Activated CD4-positive, alpha-beta memory T cell treated with anti-CD3 and anti-CD28 coated beads for 36 hours (primary cell): ENCODE data around the gene SPEM1. TPM values are rescaled to one million over a fixed set of nuclear protein-coding genes. Genes with fewer than 3 reads are reported as not detected.

ENCODE experiments used
- CTCF ChIA-PET: fragments of 350-600 bp; sonication (Branson Sonifier 250); formaldehyde crosslinking; loops from one replicate; lab custom pipeline; 2021; ENCODE audit warnings: antibody characterized with exemption, inconsistent platforms; lab: Charles Lee
- POLR2A ChIA-PET: fragments of 350-600 bp; sonication (Branson Sonifier 250); formaldehyde crosslinking; loops from one replicate; lab custom pipeline; 2021; ENCODE audit warnings: antibody characterized with exemption; lab: Charles Lee
- DNase-seq: peaks from one replicate; pipeline ENCODE4 v3.0.0-alpha.2; 2020
- H3K27ac Mint-ChIP-seq: one replicate; pipeline ENCODE4 v1.8.0; 2021; ENCODE audit warnings: mixed read lengths
- H3K27me3 Mint-ChIP-seq: one replicate; pipeline ENCODE4 v1.8.0; 2021; ENCODE audit warnings: mixed read lengths
- H3K36me3 Mint-ChIP-seq: one replicate; pipeline ENCODE4 v1.8.0; 2021; ENCODE audit warnings: mixed read lengths
- H3K4me1 Mint-ChIP-seq: one replicate; pipeline ENCODE4 v1.8.0; 2021; ENCODE audit warnings: low read depth, mixed read lengths
- H3K4me3 Mint-ChIP-seq: one replicate; pipeline ENCODE4 v1.8.0; 2021; ENCODE audit warnings: mild to moderate bottlenecking, mixed read lengths
- H3K9me3 Mint-ChIP-seq: one replicate; pipeline ENCODE4 v1.8.0; 2021; ENCODE audit warnings: mixed read lengths
- intact Hi-C: fragments of 100-400 bp; cut with micrococcal nuclease; formaldehyde crosslinking; loops from one replicate; pipeline ENCODE4 v1.15.1; 2023
- total RNA-seq, 2 experiments: library from RNA; stranded (reverse); gene quantifications; one replicate each; pipeline ENCODE4 v1.2.3, GENCODE V29; 2021

Gene SPEM1
- total RNA-seq, 2 experiments from 2014 or later, result not detected

DNA sequence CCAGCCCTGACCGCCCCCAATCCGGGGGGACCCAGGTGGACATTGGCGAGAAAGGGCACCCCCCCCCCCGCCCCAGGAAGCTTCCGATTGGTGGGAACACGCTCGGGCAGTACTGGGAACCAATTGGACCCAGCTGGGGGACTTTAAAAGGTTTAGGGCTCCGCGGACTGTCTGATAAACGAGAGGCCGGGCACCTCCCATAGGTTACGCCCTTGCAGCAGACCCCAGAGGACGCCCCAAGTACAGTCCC is 16.5 kb upstream of the SPEM1 start:
- peak overlapping the region; percentile 97 for H3K4me3 Mint-ChIP-seq
- H3K9me3 Mint-ChIP-seq, result no peaks in the 10 kb centered on the region
- peaks cover 25% of the 10 kb centered on the region for H3K4me1 Mint-ChIP-seq
- H3K27me3 Mint-ChIP-seq, result no peaks in the 10 kb centered on the region
- H3K36me3 Mint-ChIP-seq, result no peaks in the 10 kb centered on the region
- ChIA-PET POLR2A (interaction anchor here (0.8 to 1.5 kb wide), 10 partner anchors 9 to 283 kb away, joined by 3 to 8 read pairs (median 4); partner anchors contain the start of genes PLSCR3, POLR2A, TP53 and WRAP53), CTCF (interaction anchor here (0.8 to 3.0 kb wide), 10 partner anchors 19 to 690 kb away, joined by 3 to 25 read pairs (median 3); partner anchors contain the start of genes SENP3 and TP53)
- peak overlapping the region; percentile 92 for H3K27ac Mint-ChIP-seq
- no peak for DNase-seq
- intact Hi-C loops, result loop anchor here (5.0 kb wide), 1 partner anchor 96 kb away; the partner anchor contains the start of gene EIF5A

DNA sequence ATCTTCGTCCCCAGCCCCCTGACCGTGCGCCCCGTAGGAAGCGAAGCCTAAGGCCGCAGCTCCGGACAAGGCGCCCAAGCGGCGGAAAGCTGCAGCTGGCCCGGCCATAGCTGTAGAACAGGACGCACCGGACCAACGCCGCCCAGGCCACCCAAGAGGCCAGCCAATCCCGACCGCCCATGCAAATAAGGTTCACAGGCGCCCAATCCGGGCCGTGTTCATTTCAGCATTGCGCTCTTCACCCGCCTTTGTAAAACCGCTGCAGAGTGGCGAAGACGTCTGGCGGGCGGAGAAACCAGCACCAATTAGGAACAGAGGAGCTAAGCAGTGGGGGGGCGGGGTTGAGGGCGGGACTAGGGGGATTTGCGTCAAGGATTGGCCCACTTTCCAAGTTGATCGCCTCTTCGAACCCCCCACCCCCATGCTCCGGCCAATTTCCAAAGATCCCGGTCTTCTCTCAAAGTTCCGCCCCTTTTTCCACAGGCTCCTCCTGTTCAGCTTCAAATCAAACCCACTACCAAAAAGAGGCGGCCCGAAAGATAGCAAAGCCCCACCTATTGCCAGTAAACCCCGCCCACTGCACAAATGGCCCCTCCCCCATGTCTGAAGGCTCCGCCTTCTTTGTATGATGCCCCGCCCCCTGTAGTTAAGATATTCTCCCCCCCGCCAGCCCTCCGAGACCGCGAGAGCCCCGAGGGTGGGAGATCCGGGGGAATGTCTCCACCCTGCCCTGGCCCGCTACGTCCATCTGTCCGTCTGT is 16.0 kb upstream of the SPEM1 start, which contains the start of gene TMEM256:
Gene TMEM256, minus strand, starts transcription at position 121 of the 760 bp plus-strand sequence. Its CDS starts 13 bp downstream, at position 108.
- intact Hi-C loops, result loop anchor here (1.0 to 5.0 kb wide), 7 partner anchors 10 to 284 kb away; partner anchors contain the start of genes EIF5A, PLSCR3, POLR2A and TMEM102
- Mint-ChIP-seq H3K4me1 (peaks cover 25% of the 10 kb centered on the region), H3K4me3 (peak within 1 kb of the TSS; percentile 97), H3K27me3 (no peaks in the 10 kb centered on the region), H3K27ac (peak within 1 kb of the TSS; percentile 92), H3K9me3 (no peaks in the 10 kb centered on the region), H3K36me3 (no peaks in the 10 kb centered on the region)
- ChIA-PET CTCF (interaction anchor here (0.8 to 3.0 kb wide), 10 partner anchors 20 to 689 kb away, joined by 3 to 25 read pairs (median 3); partner anchors contain the start of genes SENP3 and TP53), POLR2A (interaction anchor here (0.7 to 1.5 kb wide), 11 partner anchors 9 to 283 kb away, joined by 3 to 8 read pairs (median 3); partner anchors contain the start of genes PLSCR3, POLR2A, TP53 and WRAP53)
- peak; percentile 99 for DNase-seq

DNA sequence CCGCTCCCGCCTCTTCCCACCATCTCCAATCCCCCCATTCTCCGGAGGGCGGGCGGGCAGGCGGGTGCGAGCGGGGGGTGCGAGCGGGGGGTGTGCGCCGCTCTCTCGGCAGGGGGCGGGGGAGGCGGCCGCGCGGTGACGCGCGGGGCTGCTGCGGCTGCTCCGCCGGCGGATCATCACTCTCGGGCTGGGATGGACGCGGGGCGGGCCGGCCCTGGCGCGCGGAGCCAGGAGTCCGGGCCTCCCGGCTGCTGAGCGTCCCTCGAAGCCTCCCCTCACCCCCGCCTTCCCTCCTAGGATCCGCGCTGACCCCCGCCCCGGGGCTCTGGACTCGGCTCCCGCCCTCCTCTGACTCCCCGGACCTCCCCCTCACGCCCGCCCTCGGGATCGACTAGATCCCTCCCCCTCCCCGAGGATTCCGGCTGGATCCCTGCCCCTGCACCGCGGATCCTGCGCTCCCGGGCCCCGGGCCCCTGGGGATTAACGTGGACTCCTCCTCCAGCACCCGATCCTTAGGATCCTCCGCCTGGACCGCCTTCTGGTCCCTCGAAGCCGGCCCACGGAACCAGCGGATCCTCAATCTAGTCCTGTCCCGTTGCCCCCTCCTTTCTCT is 15.3 kb upstream of the SPEM1 start:
- intact Hi-C loops, result loop anchor here (1.0 to 5.0 kb wide), 7 partner anchors 11 to 283 kb away; partner anchors contain the start of genes EIF5A, PLSCR3, POLR2A and TMEM102
- CTCF ChIA-PET, result interaction anchor here (0.8 to 3.0 kb wide), 6 partner anchors 21 to 430 kb away, joined by 3 to 25 read pairs (median 4); partner anchors contain the start of genes SENP3 and TP53
- peaks cover 23% of the 10 kb centered on the region for H3K4me1 Mint-ChIP-seq
- peak; percentile 78 for DNase-seq
- POLR2A ChIA-PET, result interaction anchor here (0.7 to 1.5 kb wide), 7 partner anchors 10 to 282 kb away, joined by 3 to 8 read pairs (median 3); partner anchors contain the start of genes PLSCR3, TP53 and WRAP53
- H3K9me3 Mint-ChIP-seq, result no peaks in the 10 kb centered on the region
- H3K4me3 Mint-ChIP-seq, result peak overlapping the region; percentile 97
- peak overlapping the region; percentile 92 for H3K27ac Mint-ChIP-seq
- no peaks in the 10 kb centered on the region for H3K27me3 Mint-ChIP-seq
- no peaks in the 10 kb centered on the region for H3K36me3 Mint-ChIP-seq

DNA sequence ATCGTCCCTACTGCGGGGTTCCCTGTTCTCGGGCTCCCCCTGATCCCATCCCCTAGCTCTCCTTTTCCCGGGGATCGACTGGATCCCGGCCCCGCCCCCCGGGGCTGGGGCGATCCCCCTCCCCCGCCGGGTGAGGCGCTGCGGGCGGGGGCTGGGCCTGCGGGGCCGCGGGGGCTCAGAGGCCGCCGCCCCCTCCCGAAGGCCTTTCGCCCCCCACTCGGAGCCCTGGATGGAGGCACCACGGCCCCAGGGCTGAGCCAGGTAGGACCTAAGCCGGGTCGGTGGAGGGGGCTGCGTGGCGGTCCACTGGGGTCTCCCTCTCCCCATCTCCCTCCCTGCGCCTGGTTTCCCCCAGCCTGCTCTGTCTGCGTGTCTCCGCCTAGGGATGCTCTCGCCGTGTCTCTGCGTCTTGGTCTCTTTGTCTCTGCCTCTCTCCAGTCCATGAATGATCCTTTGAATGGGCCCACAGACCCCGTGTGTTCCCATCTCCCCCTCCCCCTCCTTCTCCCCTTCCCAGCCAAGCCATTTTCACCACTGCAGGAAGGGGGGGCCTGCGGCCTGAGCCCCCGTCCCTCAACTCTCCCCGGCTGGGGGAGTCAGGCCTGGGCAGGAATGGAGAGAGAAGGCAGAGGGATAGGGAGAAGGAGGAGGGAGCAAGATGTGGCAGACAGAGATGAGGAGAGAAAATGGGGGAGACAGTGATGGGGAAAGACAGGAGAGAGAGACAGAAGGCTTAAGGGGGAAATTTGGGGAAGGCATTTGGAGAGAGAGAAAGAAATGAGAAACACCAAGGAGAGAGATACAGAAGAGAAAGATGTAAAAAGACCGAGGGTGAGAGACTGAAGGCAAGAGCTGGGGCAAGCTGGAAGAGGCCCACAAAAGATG is 14.5 kb upstream of the SPEM1 start:
- no peak overlapping the region for H3K27ac Mint-ChIP-seq
- H3K9me3 Mint-ChIP-seq, result no peaks in the 10 kb centered on the region
- POLR2A ChIA-PET, result interaction anchor here (1.2 kb wide), 1 partner anchor 11 kb away, joined by 3 read pairs; the partner anchor contains the start of gene PLSCR3
- CTCF ChIA-PET, result interaction anchor here (1.0 kb wide), 1 partner anchor 31 kb away, joined by 6 read pairs; no protein-coding TSS in a partner anchor
- peak overlapping the region; percentile 76 for H3K4me3 Mint-ChIP-seq
- H3K4me1 Mint-ChIP-seq, result peaks cover 23% of the 10 kb centered on the region
- DNase-seq, result no peak
- H3K36me3 Mint-ChIP-seq, result no peaks in the 10 kb centered on the region
- no peaks in the 10 kb centered on the region for H3K27me3 Mint-ChIP-seq
- intact Hi-C loops, result loop anchor here (2.0 kb wide), 1 partner anchor 55 kb away; no protein-coding TSS in a partner anchor

DNA sequence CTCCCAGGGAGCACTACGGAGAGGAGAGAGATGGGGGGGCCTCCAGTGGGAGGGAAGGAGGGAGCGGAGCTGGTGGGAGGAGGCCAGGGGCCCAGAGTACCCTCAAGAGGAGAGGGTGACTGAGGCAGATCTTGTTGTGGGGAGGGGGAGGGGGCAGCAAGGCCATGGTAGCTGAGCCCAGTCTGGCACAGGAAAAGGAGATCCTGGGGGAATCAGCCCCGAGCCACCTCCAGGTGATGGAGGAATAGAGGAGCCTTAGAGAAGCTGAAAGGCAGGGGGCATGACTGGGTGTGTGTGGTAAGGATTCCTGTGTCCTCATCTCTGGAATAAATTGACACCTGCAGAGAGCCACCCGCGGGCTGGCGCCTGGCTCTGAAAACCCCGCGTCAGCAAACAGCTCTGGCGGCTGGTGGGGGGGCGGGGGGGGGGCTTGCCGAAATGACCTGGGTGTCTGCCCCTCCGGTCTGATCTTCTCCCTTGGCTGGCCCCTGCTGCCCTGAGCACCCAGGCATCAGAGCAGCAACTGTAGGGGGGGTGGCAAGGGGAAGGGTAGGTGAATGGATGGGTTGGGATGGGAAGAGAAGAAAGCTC is 13.8 kb upstream of the SPEM1 start:
- Mint-ChIP-seq H3K27me3 (no peaks in the 10 kb centered on the region), H3K4me3 (no peak overlapping the region), H3K9me3 (no peaks in the 10 kb centered on the region), H3K36me3 (no peaks in the 10 kb centered on the region), H3K4me1 (peaks cover 23% of the 10 kb centered on the region), H3K27ac (no peak overlapping the region)
- DNase-seq, result no peak
- intact Hi-C loops, result no loop called here
- ChIA-PET POLR2A (interaction anchor here (1.2 kb wide), 1 partner anchor 12 kb away, joined by 3 read pairs; the partner anchor contains the start of gene PLSCR3), CTCF (interaction anchor here (1.0 kb wide), 1 partner anchor 31 kb away, joined by 6 read pairs; no protein-coding TSS in a partner anchor)

DNA sequence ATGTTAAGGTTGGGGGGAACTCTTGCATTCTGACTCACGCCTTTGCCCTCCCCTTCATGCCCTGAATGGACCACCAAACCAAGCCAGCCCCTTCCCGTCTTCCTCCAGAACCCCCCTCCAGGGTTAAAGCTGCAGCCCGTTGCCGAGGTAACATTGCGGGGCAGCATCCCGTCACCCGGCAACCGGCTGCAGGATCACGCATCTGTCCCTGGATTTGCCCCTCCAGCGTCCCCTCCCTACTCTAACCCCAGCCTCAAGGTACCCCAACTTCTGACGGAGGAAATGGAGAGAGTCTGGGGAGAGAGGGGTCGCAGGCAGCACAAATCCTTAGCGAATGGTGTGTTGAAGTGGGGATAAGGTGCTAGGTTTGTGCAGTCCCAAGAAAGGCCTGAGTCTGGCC is 13.0 kb upstream of the SPEM1 start:
- Mint-ChIP-seq H3K36me3 (no peaks in the 10 kb centered on the region), H3K27ac (no peak overlapping the region)
- POLR2A ChIA-PET, result no interaction called here

DNA sequence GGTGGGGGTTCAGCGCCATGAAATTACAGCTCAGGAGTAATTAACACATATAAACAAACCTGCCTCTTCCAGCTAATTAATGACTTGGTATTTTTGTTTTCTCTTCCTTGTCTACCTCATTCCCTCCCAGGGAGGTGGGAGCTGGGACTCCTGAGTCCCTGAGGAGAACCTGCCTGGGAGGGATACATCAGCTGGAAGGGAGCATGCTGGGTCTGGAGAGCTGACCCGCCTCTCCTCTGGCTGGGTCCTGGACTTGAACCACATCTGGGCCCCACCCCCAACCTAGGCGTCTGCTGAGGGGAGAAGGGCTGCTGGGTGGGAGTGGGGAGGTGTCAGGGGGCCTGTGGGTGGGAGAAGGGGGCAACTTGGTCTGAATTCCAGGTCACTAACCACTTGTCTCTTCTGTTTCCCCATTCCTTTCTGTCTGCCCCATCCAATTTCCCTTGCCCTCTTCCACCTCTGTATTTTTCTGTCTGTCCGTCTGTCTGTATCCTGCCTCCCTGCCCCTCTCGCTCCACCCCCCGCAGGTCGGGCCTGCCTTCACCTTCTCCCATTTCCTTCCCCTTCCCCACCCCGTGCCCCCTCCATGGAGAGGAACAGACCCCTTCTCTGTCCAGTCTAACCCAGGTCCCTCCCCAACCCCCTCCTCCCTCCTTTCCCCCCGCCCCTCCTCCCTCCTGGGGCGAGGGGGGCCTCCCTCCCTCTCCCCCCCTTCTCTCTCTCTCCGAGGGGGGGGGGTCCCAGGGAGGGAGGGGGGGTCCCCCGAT is 12.5 kb upstream of the SPEM1 start, which contains the start of gene NLGN2:
Gene NLGN2, plus strand, starts transcription at position 361 of the 767 bp plus-strand sequence. CDS start 411 bp downstream, outside the sequence.
- CTCF ChIA-PET, result interaction anchor here (1.5 kb wide), 1 partner anchor 52 kb away, joined by 3 read pairs; no protein-coding TSS in a partner anchor
- no peak for DNase-seq
- H3K4me1 Mint-ChIP-seq, result peaks cover 21% of the 10 kb centered on the region
- H3K27ac Mint-ChIP-seq, result no peak within 1 kb of the TSS
- H3K27me3 Mint-ChIP-seq, result no peaks in the 10 kb centered on the region
- H3K9me3 Mint-ChIP-seq, result no peaks in the 10 kb centered on the region
- intact Hi-C loops, result no loop called here
- H3K4me3 Mint-ChIP-seq, result peak within 1 kb of the TSS; percentile 20
- no peaks in the 10 kb centered on the region for H3K36me3 Mint-ChIP-seq
- POLR2A ChIA-PET, result no interaction called here

More for the DNA sequence above, 13.0 kb upstream of the SPEM1 start:
- Mint-ChIP-seq H3K9me3 (no peaks in the 10 kb centered on the region), H3K4me3 (no peak overlapping the region), H3K27me3 (no peaks in the 10 kb centered on the region), H3K4me1 (peaks cover 21% of the 10 kb centered on the region)
- CTCF ChIA-PET, result interaction anchor here (1.0 to 1.5 kb wide), 2 partner anchors 30 to 51 kb away, joined by 3 to 6 read pairs; no protein-coding TSS in a partner anchor
- no peak for DNase-seq
- intact Hi-C loops, result no loop called here

DNA sequence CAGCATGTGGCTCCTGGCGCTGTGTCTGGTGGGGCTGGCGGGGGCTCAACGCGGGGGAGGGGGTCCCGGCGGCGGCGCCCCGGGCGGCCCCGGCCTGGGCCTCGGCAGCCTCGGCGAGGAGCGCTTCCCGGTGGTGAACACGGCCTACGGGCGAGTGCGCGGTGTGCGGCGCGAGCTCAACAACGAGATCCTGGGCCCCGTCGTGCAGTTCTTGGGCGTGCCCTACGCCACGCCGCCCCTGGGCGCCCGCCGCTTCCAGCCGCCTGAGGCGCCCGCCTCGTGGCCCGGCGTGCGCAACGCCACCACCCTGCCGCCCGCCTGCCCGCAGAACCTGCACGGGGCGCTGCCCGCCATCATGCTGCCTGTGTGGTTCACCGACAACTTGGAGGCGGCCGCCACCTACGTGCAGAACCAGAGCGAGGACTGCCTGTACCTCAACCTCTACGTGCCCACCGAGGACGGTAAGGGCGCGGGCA is 11.8 kb upstream of the SPEM1 start:
- DNase-seq, result peak; percentile 53
- H3K9me3 Mint-ChIP-seq, result no peaks in the 10 kb centered on the region
- no peak overlapping the region for H3K27ac Mint-ChIP-seq
- CTCF ChIA-PET, result interaction anchor here (1.5 kb wide), 1 partner anchor 52 kb away, joined by 3 read pairs; no protein-coding TSS in a partner anchor
- no peaks in the 10 kb centered on the region for H3K27me3 Mint-ChIP-seq
- H3K4me1 Mint-ChIP-seq, result peaks cover 15% of the 10 kb centered on the region
- POLR2A ChIA-PET, result no interaction called here
- intact Hi-C loops, result no loop called here
- no peaks in the 10 kb centered on the region for H3K36me3 Mint-ChIP-seq
- H3K4me3 Mint-ChIP-seq, result no peak overlapping the region

DNA sequence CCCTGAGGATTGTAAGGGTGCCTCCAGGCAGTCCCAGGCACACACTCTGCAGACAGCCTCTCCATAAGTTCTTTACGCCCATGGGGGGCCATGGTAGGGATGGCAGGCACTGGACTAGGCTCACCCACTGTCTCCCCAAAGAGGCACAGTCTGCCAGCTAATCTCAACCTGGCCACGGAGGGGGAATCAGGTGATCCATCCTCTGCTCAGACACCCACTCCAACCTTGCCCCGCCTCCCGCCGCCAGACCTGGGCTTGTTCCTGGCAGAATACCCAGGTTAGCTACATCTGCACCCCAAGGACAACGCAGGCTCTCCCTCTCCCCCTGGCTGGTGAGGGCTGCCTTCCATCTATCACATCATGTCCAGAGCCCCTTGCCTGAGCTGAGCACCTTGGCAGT is 11.3 kb upstream of the SPEM1 start:
- ChIA-PET CTCF (no interaction called here), POLR2A (no interaction called here)
- no peaks in the 10 kb centered on the region for H3K36me3 Mint-ChIP-seq
- no peaks in the 10 kb centered on the region for H3K9me3 Mint-ChIP-seq
- intact Hi-C loops, result no loop called here
- no peak for DNase-seq
- H3K27me3 Mint-ChIP-seq, result no peaks in the 10 kb centered on the region
- no peak overlapping the region for H3K27ac Mint-ChIP-seq
- peaks cover 15% of the 10 kb centered on the region for H3K4me1 Mint-ChIP-seq
- no peak overlapping the region for H3K4me3 Mint-ChIP-seq

DNA sequence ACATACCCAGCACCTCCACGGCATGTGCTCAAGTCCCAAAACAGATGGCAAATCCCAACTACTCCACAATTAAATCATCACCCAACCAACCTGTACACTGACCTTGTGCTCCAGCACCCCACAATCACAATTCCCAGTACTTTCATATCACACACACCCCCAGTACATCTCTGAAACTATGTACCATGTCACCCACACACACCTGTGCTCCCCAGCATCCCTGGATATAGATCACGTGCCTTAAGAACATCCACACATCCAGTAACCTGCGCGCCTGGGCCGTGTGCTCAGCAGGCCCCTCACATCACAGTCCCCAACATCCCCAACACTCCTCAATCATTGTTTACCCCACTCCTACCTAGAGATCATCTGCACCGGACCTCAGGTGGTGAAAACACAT is 10.4 kb upstream of the SPEM1 start:
- CTCF ChIA-PET, result no interaction called here

More for the DNA sequence above, 10.4 kb upstream of the SPEM1 start:
- no peaks in the 10 kb centered on the region for H3K27me3 Mint-ChIP-seq
- peaks cover 15% of the 10 kb centered on the region for H3K4me1 Mint-ChIP-seq
- intact Hi-C loops, result no loop called here
- H3K4me3 Mint-ChIP-seq, result no peak overlapping the region
- DNase-seq, result no peak
- no peaks in the 10 kb centered on the region for H3K9me3 Mint-ChIP-seq
- no peak overlapping the region for H3K27ac Mint-ChIP-seq
- POLR2A ChIA-PET, result no interaction called here
- no peaks in the 10 kb centered on the region for H3K36me3 Mint-ChIP-seq
